Activated B cell treated with CpG ODN at 0.5 μM for 24 hours (primary cell): ENCODE results near the gene FKTN. TPM values are rescaled to one million over a fixed set of nuclear protein-coding genes. Genes with fewer than 3 reads are reported as not detected.

Experiments used
- ATAC-seq: fragments of 200-7000 bp; cut with Tn5 transposase; one replicate; pipeline ENCODE4 v1.10.0; 2021; ENCODE audit warnings: low read depth, mild to moderate bottlenecking, moderate library complexity
- CTCF ChIA-PET: fragments of 350-600 bp; sonication (Branson Sonifier 250); formaldehyde crosslinking; loops from one replicate; lab custom pipeline; 2021; ENCODE audit warnings: antibody characterized with exemption; lab: Charles Lee
- POLR2A ChIA-PET: fragments of 350-600 bp; sonication (Branson Sonifier 250); formaldehyde crosslinking; loops from one replicate; lab custom pipeline; 2021; ENCODE audit warnings: antibody characterized with exemption; lab: Charles Lee
- DNase-seq: peaks from one replicate; pipeline ENCODE4 v3.0.0; 2022
- H3K27ac Mint-ChIP-seq: one replicate; pipeline ENCODE4 v1.8.0; 2020; ENCODE audit warnings: mixed read lengths
- H3K27me3 Mint-ChIP-seq: one replicate; pipeline ENCODE4 v1.8.0; 2021; ENCODE audit warnings: mixed read lengths
- H3K36me3 Mint-ChIP-seq: one replicate; pipeline ENCODE4 v1.8.0; 2021; ENCODE audit warnings: low read depth, mixed read lengths
- H3K4me1 Mint-ChIP-seq: one replicate; pipeline ENCODE4 v1.8.0; 2021; ENCODE audit warnings: mixed read lengths
- H3K4me3 Mint-ChIP-seq: one replicate; pipeline ENCODE4 v1.8.0; 2020; ENCODE audit warnings: mild to moderate bottlenecking, mixed read lengths
- H3K9me3 Mint-ChIP-seq: one replicate; pipeline ENCODE4 v1.8.0; 2020; ENCODE audit warnings: mixed read lengths
- CTCF ChIP-seq: fragments of 200-600 bp; IDR thresholded peaks from one replicate; pipeline ENCODE4 v1.8.0; 2022; ENCODE audit warnings: antibody characterized with exemption, mild to moderate bottlenecking
- intact Hi-C: fragments of 100-400 bp; cut with micrococcal nuclease; formaldehyde crosslinking; loops from one replicate; pipeline ENCODE4 v1.15.1; 2024
- total RNA-seq: library from RNA; stranded (reverse); gene quantifications from 2 replicates; pipeline ENCODE4 v1.2.3, GENCODE V29; 2022

The FKTN gene
- total RNA-seq, 1 donor from 2014 or later: 17.5 TPM

- Mint-ChIP-seq H3K27me3 (peaks cover 4% of the 10 kb centered on the region), H3K4me1 (peaks cover 7% of the 10 kb centered on the region), H3K9me3 (no peaks in the 10 kb centered on the region), H3K4me3 (no peak overlapping the region), H3K27ac (no peak overlapping the region), H3K36me3 (no peaks in the 10 kb centered on the region)
- TF ChIP-seq CTCF: no peak
- intact Hi-C loops: no loop called here
- no peak for ATAC-seq
- CTCF ChIA-PET: interaction anchor here (0.9 to 1.4 kb wide), 2 partner anchors 13 to 67 kb away, joined by 3 to 6 read pairs; no protein-coding TSS in a partner anchor
- DNase-seq: no peak
- POLR2A ChIA-PET: no interaction called here
Observed at GRCh38 chr9:105651806-105652205, 93.9 kb downstream of the FKTN start.

GRCh38 chr9:105656131-105656921 is 98.4 kb downstream of the FKTN start:
- TF ChIP-seq CTCF: no peak
- Mint-ChIP-seq H3K27me3 (peaks cover 17% of the 10 kb centered on the region), H3K9me3 (no peaks in the 10 kb centered on the region), H3K4me1 (peaks cover 18% of the 10 kb centered on the region), H3K36me3 (no peaks in the 10 kb centered on the region), H3K4me3 (peak overlapping the region; percentile 87), H3K27ac (no peak overlapping the region)
- peak; percentile 72 for ATAC-seq
- POLR2A ChIA-PET: interaction anchor here (2.0 kb wide), 1 partner anchor 38 kb away, joined by 4 read pairs; the partner anchor contains the start of gene TMEM38B
- DNase-seq: peak; percentile 31
- intact Hi-C loops: loop anchor here (1.0 to 5.0 kb wide), 4 partner anchors 37 to 269 kb away; no protein-coding TSS in a partner anchor
- CTCF ChIA-PET: interaction anchor here (1.1 to 2.2 kb wide), 4 partner anchors 34 to 64 kb away, joined by 3 to 12 read pairs (median 4); no protein-coding TSS in a partner anchor

- H3K36me3 Mint-ChIP-seq: no peaks in the 10 kb centered on the region
- no peak for TF ChIP-seq CTCF
- intact Hi-C loops: loop anchor here (5.0 kb wide), 2 partner anchors 224 to 271 kb away; no protein-coding TSS in a partner anchor
- DNase-seq: no peak
- peaks cover 36% of the 10 kb centered on the region for H3K4me1 Mint-ChIP-seq
- POLR2A ChIA-PET: no interaction called here
- CTCF ChIA-PET: interaction anchor here (2.2 kb wide), 1 partner anchor 60 kb away, joined by 12 read pairs; no protein-coding TSS in a partner anchor
- peaks cover 17% of the 10 kb centered on the region for H3K27me3 Mint-ChIP-seq
- H3K4me3 Mint-ChIP-seq: no peak overlapping the region
- H3K27ac Mint-ChIP-seq: no peak overlapping the region
- no peak for ATAC-seq
- H3K9me3 Mint-ChIP-seq: no peaks in the 10 kb centered on the region
Observed at GRCh38 chr9:105658351-105658750, 100.4 kb downstream of the FKTN start.

- intact Hi-C loops: no loop called here
- H3K4me1 Mint-ChIP-seq: peaks cover 35% of the 10 kb centered on the region
- H3K4me3 Mint-ChIP-seq: no peak overlapping the region
- ATAC-seq (no peak), DNase-seq (no peak)
- peaks cover 17% of the 10 kb centered on the region for H3K27me3 Mint-ChIP-seq
- no peak for TF ChIP-seq CTCF
- H3K36me3 Mint-ChIP-seq: no peaks in the 10 kb centered on the region
- ChIA-PET CTCF (no interaction called here), POLR2A (no interaction called here)
- no peaks in the 10 kb centered on the region for H3K9me3 Mint-ChIP-seq
- no peak overlapping the region for H3K27ac Mint-ChIP-seq
Observed at GRCh38 chr9:105661011-105661410, 103.1 kb downstream of the FKTN start.
